DND-41 (cell line): ENCODE results near the gene C2orf69.

Source experiments
- CTCF ChIP-seq: IDR thresholded peaks from 2 replicates; pipeline ENCODE4 v1.5.1; 2012; ENCODE audit warnings: borderline replicate concordance, low read length, moderate library complexity, mild to moderate bottlenecking; ENCODE audit not compliant: poor library complexity, severe bottlenecking; ENCODE audit errors: extremely low read depth
- EZH2 ChIP-seq: IDR thresholded peaks from 3 replicates; pipeline ENCODE4 v1.6.1; 2012; ENCODE audit warnings: borderline replicate concordance, low read depth, mild to moderate bottlenecking, moderate library complexity, low read length, inconsistent platforms; ENCODE audit not compliant: severe bottlenecking

- TF ChIP-seq EZH2 (no peak), CTCF (no peak)
Measured at GRCh38 chr2:199946196-199946595, 35.1 kb downstream of the C2orf69 start.
